Dendritic cell treated with granulocyte-macrophage colony-stimulating factor and Interleukin-4, amounts not matched to agents 40 ng/mL and 50 ng/mL, for 4 days (primary cell): Measurements from ENCODE around the gene HS6ST2.
"Not testable (repeated sequence)": the region's sequence is repeated elsewhere in the genome, so short reads cannot be mapped to it uniquely, and the experiment has no call there.

Source experiments
- H3K27ac Mint-ChIP-seq: one replicate; pipeline ENCODE4 v1.8.0; 2022; ENCODE audit warnings: mild to moderate bottlenecking, mixed read lengths
- H3K27me3 Mint-ChIP-seq: one replicate; pipeline ENCODE4 v1.8.0; 2022; ENCODE audit warnings: mild to moderate bottlenecking, mixed read lengths
- H3K36me3 Mint-ChIP-seq: one replicate; pipeline ENCODE4 v1.8.0; 2022; ENCODE audit warnings: low read depth, mixed read lengths
- H3K4me1 Mint-ChIP-seq: one replicate; pipeline ENCODE4 v1.8.0; 2022; ENCODE audit warnings: low read depth, mixed read lengths
- H3K4me3 Mint-ChIP-seq: one replicate; pipeline ENCODE4 v1.8.0; 2022; ENCODE audit warnings: mild to moderate bottlenecking, moderate library complexity, mixed read lengths
- H3K9me3 Mint-ChIP-seq: one replicate; pipeline ENCODE4 v1.8.0; 2022; ENCODE audit warnings: mixed read lengths
- intact Hi-C: fragments of 100-400 bp; cut with micrococcal nuclease; formaldehyde crosslinking; loops from one replicate; pipeline ENCODE4 v1.15.0; 2022

HS6ST2 gene

GRCh38 chrX:132957211-132958090, 978 bp downstream of the HS6ST2 start:
- intact Hi-C loops: no loop called here
- Mint-ChIP-seq H3K4me1 (no peaks in the 10 kb centered on the region), H3K27me3 (peaks cover 61% of the 10 kb centered on the region), H3K4me3 (peak overlapping the region; percentile 23), H3K27ac (no peak overlapping the region), H3K36me3 (no peaks in the 10 kb centered on the region), H3K9me3 (no peaks in the 10 kb centered on the region)

GRCh38 chrX:132956421-132957210, 1.8 kb downstream of the HS6ST2 start:
- no peaks in the 10 kb centered on the region for H3K4me1 Mint-ChIP-seq
- no peak overlapping the region for H3K4me3 Mint-ChIP-seq
- intact Hi-C loops: no loop called here

GRCh38 chrX:132955690-132956089, 2.7 kb downstream of the HS6ST2 start:
- peaks cover 61% of the 10 kb centered on the region for H3K27me3 Mint-ChIP-seq
- no peaks in the 10 kb centered on the region for H3K36me3 Mint-ChIP-seq
- no peak overlapping the region for H3K4me3 Mint-ChIP-seq
- intact Hi-C loops: no loop called here
- no peaks in the 10 kb centered on the region for H3K4me1 Mint-ChIP-seq
- no peaks in the 10 kb centered on the region for H3K9me3 Mint-ChIP-seq
- H3K27ac Mint-ChIP-seq: no peak overlapping the region

More at GRCh38 chrX:132956421-132957210, 1.8 kb downstream of the HS6ST2 start:
- H3K9me3 Mint-ChIP-seq: no peaks in the 10 kb centered on the region
- no peak overlapping the region for H3K27ac Mint-ChIP-seq
- H3K36me3 Mint-ChIP-seq: no peaks in the 10 kb centered on the region
- H3K27me3 Mint-ChIP-seq: peaks cover 61% of the 10 kb centered on the region

- no peak overlapping the region for H3K4me3 Mint-ChIP-seq
- no peaks in the 10 kb centered on the region for H3K4me1 Mint-ChIP-seq
- intact Hi-C loops: no loop called here
- H3K27me3 Mint-ChIP-seq: peaks cover 53% of the 10 kb centered on the region
- no peak overlapping the region for H3K27ac Mint-ChIP-seq
- no peaks in the 10 kb centered on the region for H3K9me3 Mint-ChIP-seq
- no peaks in the 10 kb centered on the region for H3K36me3 Mint-ChIP-seq
Measured at GRCh38 chrX:132954323-132954722, 4.1 kb downstream of the HS6ST2 start.

GRCh38 chrX:132953354-132953753, 5.1 kb downstream of the HS6ST2 start:
- H3K27me3 Mint-ChIP-seq: peaks cover 43% of the 10 kb centered on the region
- H3K4me3 Mint-ChIP-seq: no peak overlapping the region
- H3K9me3 Mint-ChIP-seq: no peaks in the 10 kb centered on the region
- no peaks in the 10 kb centered on the region for H3K4me1 Mint-ChIP-seq
- H3K27ac Mint-ChIP-seq: no peak overlapping the region
- H3K36me3 Mint-ChIP-seq: no peaks in the 10 kb centered on the region
- intact Hi-C loops: no loop called here

GRCh38 chrX:132948648-132949260, 9.7 kb downstream of the HS6ST2 start:
- intact Hi-C loops: no loop called here
- Mint-ChIP-seq H3K4me1 (no peaks in the 10 kb centered on the region), H3K27me3 (peaks cover 5% of the 10 kb centered on the region), H3K4me3 (no peak overlapping the region), H3K9me3 (no peaks in the 10 kb centered on the region), H3K36me3 (no peaks in the 10 kb centered on the region), H3K27ac (no peak overlapping the region)

- H3K27me3 Mint-ChIP-seq, H3K4me3 Mint-ChIP-seq, H3K4me1 Mint-ChIP-seq, H3K9me3 Mint-ChIP-seq, H3K36me3 Mint-ChIP-seq, H3K27ac Mint-ChIP-seq, intact Hi-C loops: not testable (repeated sequence)
Measured at GRCh38 chrX:132945055-132945599, 13.3 kb downstream of the HS6ST2 start.

GRCh38 chrX:132940727-132941327, 17.6 kb downstream of the HS6ST2 start:
- H3K36me3 Mint-ChIP-seq: no peaks in the 10 kb centered on the region
- no peaks in the 10 kb centered on the region for H3K4me1 Mint-ChIP-seq
- intact Hi-C loops: no loop called here
- H3K9me3 Mint-ChIP-seq: no peaks in the 10 kb centered on the region
- H3K27me3 Mint-ChIP-seq: peaks cover 2% of the 10 kb centered on the region
- no peak overlapping the region for H3K4me3 Mint-ChIP-seq
- no peak overlapping the region for H3K27ac Mint-ChIP-seq

GRCh38 chrX:132933170-132933569, 25.3 kb downstream of the HS6ST2 start:
- H3K36me3 Mint-ChIP-seq: no peaks in the 10 kb centered on the region
- H3K27ac Mint-ChIP-seq: no peak overlapping the region
- peaks cover 2% of the 10 kb centered on the region for H3K27me3 Mint-ChIP-seq
- H3K9me3 Mint-ChIP-seq: no peaks in the 10 kb centered on the region
- no peaks in the 10 kb centered on the region for H3K4me1 Mint-ChIP-seq
- intact Hi-C loops: no loop called here
- H3K4me3 Mint-ChIP-seq: no peak overlapping the region

- no peak overlapping the region for H3K27ac Mint-ChIP-seq
Measured at GRCh38 chrX:132924426-132924825, 34.0 kb downstream of the HS6ST2 start.

GRCh38 chrX:132918523-132918922, 39.9 kb downstream of the HS6ST2 start:
- intact Hi-C loops: no loop called here
- no peaks in the 10 kb centered on the region for H3K27me3 Mint-ChIP-seq
- no peaks in the 10 kb centered on the region for H3K36me3 Mint-ChIP-seq
- H3K9me3 Mint-ChIP-seq: no peaks in the 10 kb centered on the region
- H3K27ac Mint-ChIP-seq: no peak overlapping the region
- no peaks in the 10 kb centered on the region for H3K4me1 Mint-ChIP-seq
- H3K4me3 Mint-ChIP-seq: no peak overlapping the region

More at GRCh38 chrX:132924426-132924825, 34.0 kb downstream of the HS6ST2 start:
- H3K27me3 Mint-ChIP-seq: no peaks in the 10 kb centered on the region
- H3K4me1 Mint-ChIP-seq: no peaks in the 10 kb centered on the region
- H3K4me3 Mint-ChIP-seq: no peak overlapping the region
- intact Hi-C loops: no loop called here
- H3K9me3 Mint-ChIP-seq: no peaks in the 10 kb centered on the region
- no peaks in the 10 kb centered on the region for H3K36me3 Mint-ChIP-seq

- intact Hi-C loops: no loop called here
- peaks cover 9% of the 10 kb centered on the region for H3K9me3 Mint-ChIP-seq
- H3K4me3 Mint-ChIP-seq: no peak overlapping the region
- no peaks in the 10 kb centered on the region for H3K36me3 Mint-ChIP-seq
- no peaks in the 10 kb centered on the region for H3K4me1 Mint-ChIP-seq
- no peaks in the 10 kb centered on the region for H3K27me3 Mint-ChIP-seq
- H3K27ac Mint-ChIP-seq: no peak overlapping the region
Measured at GRCh38 chrX:132916349-132916748, 42.1 kb downstream of the HS6ST2 start.

- H3K4me1 Mint-ChIP-seq: no peaks in the 10 kb centered on the region
- H3K4me3 Mint-ChIP-seq: no peak overlapping the region
- H3K27me3 Mint-ChIP-seq: no peaks in the 10 kb centered on the region
- peaks cover 9% of the 10 kb centered on the region for H3K9me3 Mint-ChIP-seq
- H3K27ac Mint-ChIP-seq: no peak overlapping the region
- H3K36me3 Mint-ChIP-seq: no peaks in the 10 kb centered on the region
- intact Hi-C loops: no loop called here
Measured at GRCh38 chrX:132909643-132910042, 48.8 kb downstream of the HS6ST2 start.
